MCF 10A (cell line): ENCODE data around the gene ATF7IP. TPM values are rescaled to one million over a fixed set of nuclear protein-coding genes. Genes with fewer than 3 reads are reported as not detected.

Experiments
- BruUV-seq: library from RNA; stranded (reverse); fragments of 400-500 nt; replicated peaks from 2 replicates; lab custom pipeline; 2021; lab: Mats Ljungman, UMichigan
- CTCF ChIA-PET: fragments of 300-600 bp; sonication (Branson Sonifier 250); formaldehyde crosslinking; extraction: SDS; loops from one replicate; lab custom pipeline; 2021; ENCODE audit warnings: antibody characterized with exemption, inconsistent platforms; lab: Yijun Ruan, JAX
- POLR2A ChIA-PET: fragments of 300-600, 350-650 bp; sonication (Branson Sonifier 250); formaldehyde crosslinking; extraction: SDS; loops from one replicate; lab custom pipeline; 2020; ENCODE audit warnings: antibody characterized with exemption, inconsistent platforms; lab: Yijun Ruan, JAX
- DNase-seq: peaks from one replicate; pipeline ENCODE4 v3.0.0-alpha.2; 2018; ENCODE audit not compliant: unreplicated experiment
- H3K27ac Mint-ChIP-seq: one replicate; pipeline ENCODE4 v1.8.0; 2022; ENCODE audit warnings: mild to moderate bottlenecking, low read depth, mixed read lengths; ENCODE audit not compliant: unreplicated experiment
- H3K27me3 Mint-ChIP-seq: one replicate; pipeline ENCODE4 v1.8.0; 2022; ENCODE audit warnings: mixed read lengths; ENCODE audit not compliant: insufficient read depth, unreplicated experiment
- H3K36me3 Mint-ChIP-seq: one replicate; pipeline ENCODE4 v1.8.0; 2022; ENCODE audit warnings: mild to moderate bottlenecking, moderate library complexity, mixed read lengths; ENCODE audit not compliant: insufficient read depth, unreplicated experiment
- H3K4me1 Mint-ChIP-seq: one replicate; pipeline ENCODE4 v1.8.0; 2022; ENCODE audit warnings: mixed read lengths; ENCODE audit not compliant: insufficient read depth, unreplicated experiment
- H3K4me3 Mint-ChIP-seq: one replicate; pipeline ENCODE4 v1.8.0; 2022; ENCODE audit warnings: mild to moderate bottlenecking, moderate library complexity, mixed read lengths; ENCODE audit not compliant: unreplicated experiment
- H3K9me3 Mint-ChIP-seq: one replicate; pipeline ENCODE4 v1.8.0; 2022; ENCODE audit warnings: mixed read lengths; ENCODE audit not compliant: unreplicated experiment
- intact Hi-C: fragments of 100-400 bp; cut with micrococcal nuclease; formaldehyde crosslinking; loops from 2 replicates; pipeline ENCODE4 v1.14.1; 2022
- total RNA-seq: library from RNA; stranded (reverse); gene quantifications from 2 replicates; pipeline ENCODE4 v1.2.3, GENCODE V29; 2022
- TF ChIP-seq, protein P1 (sequence below): fragments of 200-600 bp; IDR thresholded peaks from one replicate; pipeline ENCODE4 v1.8.0; 2022; ENCODE audit warnings: antibody characterized with exemption, mild to moderate bottlenecking; ENCODE audit not compliant: unreplicated experiment

ATF7IP gene
- total RNA-seq, 1 experiment from 2014 or later = 29.4 TPM

DNA sequence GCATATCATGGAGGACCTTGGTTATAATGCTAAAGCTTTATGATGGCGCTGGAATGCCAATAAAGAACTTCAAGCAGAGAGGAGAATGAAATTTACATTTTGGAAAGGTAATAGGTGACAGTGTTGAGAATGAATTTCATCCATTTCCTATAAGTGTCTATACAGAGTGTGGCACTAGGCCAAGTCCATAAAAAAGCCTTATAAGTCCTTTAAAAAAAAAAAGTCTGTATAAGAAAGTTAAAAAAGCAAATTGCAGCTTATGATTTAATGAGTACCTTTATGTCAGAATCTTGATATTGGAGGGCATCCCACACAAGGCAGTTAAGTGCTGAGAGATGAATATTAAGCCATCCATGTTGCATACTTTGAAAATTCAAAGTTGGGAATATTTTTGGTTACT is 62.4 kb downstream of the ATF7IP start:
- no peaks in the 10 kb centered on the region for H3K27me3 Mint-ChIP-seq
- H3K4me1 Mint-ChIP-seq = no peaks in the 10 kb centered on the region
- intact Hi-C loops = no loop called here
- peaks cover 23% of the 10 kb centered on the region for H3K9me3 Mint-ChIP-seq
- H3K4me3 Mint-ChIP-seq = no peak overlapping the region
- TF ChIP-seq, protein P1, sequence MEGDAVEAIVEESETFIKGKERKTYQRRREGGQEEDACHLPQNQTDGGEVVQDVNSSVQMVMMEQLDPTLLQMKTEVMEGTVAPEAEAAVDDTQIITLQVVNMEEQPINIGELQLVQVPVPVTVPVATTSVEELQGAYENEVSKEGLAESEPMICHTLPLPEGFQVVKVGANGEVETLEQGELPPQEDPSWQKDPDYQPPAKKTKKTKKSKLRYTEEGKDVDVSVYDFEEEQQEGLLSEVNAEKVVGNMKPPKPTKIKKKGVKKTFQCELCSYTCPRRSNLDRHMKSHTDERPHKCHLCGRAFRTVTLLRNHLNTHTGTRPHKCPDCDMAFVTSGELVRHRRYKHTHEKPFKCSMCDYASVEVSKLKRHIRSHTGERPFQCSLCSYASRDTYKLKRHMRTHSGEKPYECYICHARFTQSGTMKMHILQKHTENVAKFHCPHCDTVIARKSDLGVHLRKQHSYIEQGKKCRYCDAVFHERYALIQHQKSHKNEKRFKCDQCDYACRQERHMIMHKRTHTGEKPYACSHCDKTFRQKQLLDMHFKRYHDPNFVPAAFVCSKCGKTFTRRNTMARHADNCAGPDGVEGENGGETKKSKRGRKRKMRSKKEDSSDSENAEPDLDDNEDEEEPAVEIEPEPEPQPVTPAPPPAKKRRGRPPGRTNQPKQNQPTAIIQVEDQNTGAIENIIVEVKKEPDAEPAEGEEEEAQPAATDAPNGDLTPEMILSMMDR = no peak
- H3K27ac Mint-ChIP-seq = no peak overlapping the region
- BruUV-seq = no TSS peak
- peaks cover 16% of the 10 kb centered on the region for H3K36me3 Mint-ChIP-seq
- POLR2A ChIA-PET = interaction anchor here (0.6 to 0.7 kb wide), 2 partner anchors 12 to 189 kb away, joined by 3 read pairs; no protein-coding TSS in a partner anchor
- CTCF ChIA-PET = interaction anchor here (0.6 to 0.9 kb wide), 4 partner anchors 12 to 488 kb away, joined by 3 read pairs; no protein-coding TSS in a partner anchor
- DNase-seq = no peak

DNA sequence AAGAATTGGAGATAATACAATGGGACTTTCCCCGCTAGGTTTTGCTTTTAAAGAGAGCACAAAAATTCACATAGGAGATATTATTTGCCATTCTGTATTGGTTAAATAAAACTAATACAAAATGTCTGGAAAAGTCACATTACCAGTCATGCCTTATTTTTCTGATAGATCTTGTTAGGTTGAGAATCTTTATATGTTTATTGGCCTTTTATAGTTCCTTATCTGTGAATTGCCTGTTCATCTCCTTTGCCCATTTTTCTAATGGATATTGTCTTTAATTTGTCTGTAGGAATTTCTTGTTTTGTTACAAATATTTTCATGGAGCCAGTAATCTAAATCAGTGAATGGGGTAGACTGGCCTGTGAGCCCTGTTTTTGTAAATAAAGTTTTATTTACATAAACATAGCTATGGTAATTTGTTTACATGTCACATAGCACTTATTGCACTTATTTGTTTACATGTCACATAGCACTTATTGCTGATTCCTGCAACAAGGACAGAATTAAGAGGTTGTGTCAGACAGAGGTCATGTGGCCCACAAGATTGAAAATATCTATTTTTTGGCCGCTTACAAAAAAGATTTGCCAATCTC is 65.0 kb downstream of the ATF7IP start:
- CTCF ChIA-PET = interaction anchor here (0.8 kb wide), 1 partner anchor 52 kb away, joined by 3 read pairs; no protein-coding TSS in a partner anchor

DNA sequence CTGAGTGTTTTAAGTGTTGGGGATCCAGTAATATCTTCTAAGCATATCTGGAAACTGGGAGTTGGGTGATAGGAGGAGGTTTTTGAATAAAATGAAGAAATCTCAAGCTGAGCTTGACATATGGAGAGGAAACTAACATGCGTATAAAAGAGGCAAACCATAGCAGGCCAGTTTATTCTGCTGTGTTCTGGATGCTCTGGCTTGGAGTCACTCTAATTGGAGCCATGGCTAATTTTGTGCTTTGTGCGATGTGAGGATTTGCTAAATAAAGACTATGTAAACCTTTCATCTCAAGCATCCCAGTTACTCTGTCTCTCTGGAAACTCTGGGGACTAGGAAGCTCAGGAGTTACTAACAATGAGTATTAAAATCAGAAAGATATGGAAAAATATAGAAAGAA is 66.5 kb downstream of the ATF7IP start:
- Mint-ChIP-seq H3K27ac (no peak overlapping the region), H3K27me3 (no peaks in the 10 kb centered on the region), H3K4me3 (no peak overlapping the region), H3K36me3 (peaks cover 32% of the 10 kb centered on the region), H3K9me3 (peaks cover 9% of the 10 kb centered on the region), H3K4me1 (no peaks in the 10 kb centered on the region)
- CTCF ChIA-PET = interaction anchor here (1.0 kb wide), 1 partner anchor 193 kb away, joined by 3 read pairs; no protein-coding TSS in a partner anchor
- no TSS peak for BruUV-seq
- no peak for DNase-seq
- TF ChIP-seq, protein P1 = no peak
- POLR2A ChIA-PET = interaction anchor here (1.6 kb wide), 1 partner anchor 15 kb away, joined by 3 read pairs; no protein-coding TSS in a partner anchor
- intact Hi-C loops = no loop called here

More for the DNA sequence above, 65.0 kb downstream of the ATF7IP start:
- no peaks in the 10 kb centered on the region for H3K27me3 Mint-ChIP-seq
- H3K9me3 Mint-ChIP-seq = peaks cover 9% of the 10 kb centered on the region
- H3K4me1 Mint-ChIP-seq = no peaks in the 10 kb centered on the region
- H3K36me3 Mint-ChIP-seq = peaks cover 17% of the 10 kb centered on the region
- POLR2A ChIA-PET = interaction anchor here (0.6 kb wide), 1 partner anchor 672 kb away, joined by 3 read pairs; no protein-coding TSS in a partner anchor
- no peak overlapping the region for H3K4me3 Mint-ChIP-seq
- intact Hi-C loops = no loop called here
- TF ChIP-seq, protein P1 = no peak
- BruUV-seq = no TSS peak
- DNase-seq = no peak
- no peak overlapping the region for H3K27ac Mint-ChIP-seq

DNA sequence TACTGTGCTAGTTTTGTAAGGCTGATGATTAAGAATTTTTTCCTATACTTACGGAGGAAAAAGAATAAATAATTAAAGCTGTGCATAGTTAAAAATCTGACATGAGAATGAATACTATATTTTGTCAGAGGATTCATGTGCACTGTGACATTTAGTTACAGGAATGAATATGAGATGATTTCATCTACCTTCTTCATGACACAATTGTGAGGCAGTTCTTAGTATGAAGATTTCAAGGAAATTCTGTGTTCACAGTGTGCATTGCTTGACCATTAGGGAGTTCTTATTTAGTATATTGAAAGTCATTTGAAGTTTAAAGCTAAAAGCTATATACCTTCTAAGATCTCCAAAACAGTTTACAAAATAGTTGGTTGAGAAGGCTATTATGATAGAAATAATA is 70.1 kb downstream of the ATF7IP start:
- Mint-ChIP-seq H3K27me3 (no peaks in the 10 kb centered on the region), H3K4me3 (no peak overlapping the region), H3K27ac (no peak overlapping the region), H3K4me1 (no peaks in the 10 kb centered on the region), H3K9me3 (no peaks in the 10 kb centered on the region), H3K36me3 (peaks cover 62% of the 10 kb centered on the region)
- intact Hi-C loops = no loop called here
- CTCF ChIA-PET = interaction anchor here (0.8 to 1.4 kb wide), 3 partner anchors 19 to 250 kb away, joined by 4 to 6 read pairs (median 4); partner anchors contain the start of gene ATF7IP
- no TSS peak for BruUV-seq
- no peak for DNase-seq
- POLR2A ChIA-PET = interaction anchor here (0.9 kb wide), 1 partner anchor 70 kb away, joined by 3 read pairs; the partner anchor contains the start of gene ATF7IP
- TF ChIP-seq, protein P1 = no peak
